H1 (cell line): ENCODE measurements around the gene CALHM2. TPM values are rescaled to one million over a fixed set of nuclear protein-coding genes. Genes with fewer than 3 reads are reported as not detected.

Experiments used
- CTCF ChIA-PET: fragments of 300-600 bp; sonication (Branson Sonifier 250); formaldehyde crosslinking; loops from one replicate; lab custom pipeline; 2021; ENCODE audit not compliant: partially characterized antibody; lab: Charles Lee
- POLR2A ChIA-PET: fragments of 300-600 bp; sonication (Branson Sonifier 250); formaldehyde crosslinking; loops from one replicate; lab custom pipeline; 2021; ENCODE audit warnings: inconsistent platforms; ENCODE audit not compliant: partially characterized antibody; lab: Charles Lee
- DNase-seq, 2 experiments: peaks; one replicate each; pipeline versions ENCODE4 v3.0.0 to v3.0.0-alpha.2; 2010 to 2022; ENCODE audit warnings: low spot score in 2 of 2, low read depth in 1 of 2, mixed read lengths in 1 of 2
- FAIRE-seq: peaks from 2 replicates; lab custom pipeline; 2011; peaks lifted over from hg19 to GRCh38; lab: Jason Lieb, UNC
- H2AFZ ChIP-seq: 2 replicates; pipeline ENCODE4 v1.8.1; 2012; ENCODE audit warnings: low read length, inconsistent platforms
- H2AK5ac ChIP-seq: 2 replicates; pipeline ENCODE4 v1.6.1; 2013; ENCODE audit warnings: low read depth, low read length
- H2BK120ac ChIP-seq: replicated peaks from 2 replicates; pipeline ENCODE3; 2013; ENCODE audit warnings: low read depth, low read length, inconsistent platforms
- H2BK12ac ChIP-seq: 2 replicates; pipeline ENCODE4 v1.6.1; 2013; ENCODE audit warnings: low read depth, low read length
- H2BK15ac ChIP-seq: 2 replicates; pipeline ENCODE4 v1.6.1; 2013; ENCODE audit warnings: low read length
- H2BK20ac ChIP-seq: 2 replicates; pipeline ENCODE4 v1.6.1; 2013; ENCODE audit warnings: low read length
- H2BK5ac ChIP-seq: 2 replicates; pipeline ENCODE4 v1.6.1; 2013; ENCODE audit warnings: low read depth, low read length
- H3K14ac ChIP-seq: 2 replicates; pipeline ENCODE4 v1.6.1; 2013; ENCODE audit warnings: inconsistent platforms; ENCODE audit not compliant: insufficient read length
- H3K18ac ChIP-seq: 2 replicates; pipeline ENCODE4 v1.6.1; 2013; ENCODE audit warnings: low read length; ENCODE audit errors: extremely low read depth
- H3K23ac ChIP-seq: 2 replicates; pipeline ENCODE4 v1.6.1; 2013; ENCODE audit warnings: inconsistent platforms; ENCODE audit not compliant: insufficient read length
- H3K23me2 ChIP-seq: 2 replicates; pipeline ENCODE4 v1.6.1; 2013; ENCODE audit warnings: low read depth, low read length
- H3K27ac ChIP-seq: 2 replicates; pipeline ENCODE4 v1.6.1; 2011; ENCODE audit warnings: low read depth, low read length, inconsistent platforms
- H3K27me3 ChIP-seq, 4 experiments: replicated peaks in 1 of 4; 1 replicate in 1 of 4; 2 replicates in 3 of 4; pipeline versions ENCODE4 v1.6.1 to v1.8.1; 2011 to 2013; ENCODE audit warnings: low read length in 3 of 4, mild to moderate bottlenecking in 3 of 4, inconsistent platforms in 2 of 4, mixed read lengths in 2 of 4, moderate library complexity in 1 of 4; ENCODE audit not compliant: control insufficient read depth in 3 of 4, insufficient read depth in 3 of 4; ENCODE audit errors: extremely low read depth in 1 of 4
- H3K36me3 ChIP-seq, 4 experiments: 2 replicates each; pipeline versions ENCODE4 v1.6.1 to v1.8.1; 2011 to 2013; ENCODE audit warnings: mild to moderate bottlenecking in 4 of 4, low read length in 3 of 4, moderate library complexity in 2 of 4, control low read depth in 1 of 4, inconsistent platforms in 1 of 4; ENCODE audit not compliant: insufficient read depth in 4 of 4, control insufficient read depth in 2 of 4
- H3K4ac ChIP-seq: replicated peaks from 2 replicates; pipeline ENCODE3; 2013; ENCODE audit warnings: low read length, low read depth, mixed read lengths, inconsistent platforms; ENCODE audit not compliant: insufficient read length
- H3K4me1 ChIP-seq, 4 experiments: replicated peaks in 1 of 4; 1 replicate in 1 of 4; 2 replicates in 3 of 4; pipeline versions ENCODE4 v1.6.1 to v1.8.1; 2011 to 2013; ENCODE audit warnings: low read length in 3 of 4, inconsistent platforms in 2 of 4, mixed read lengths in 1 of 4; ENCODE audit not compliant: insufficient read depth in 4 of 4, control insufficient read depth in 3 of 4
- H3K4me2 ChIP-seq, 2 experiments: 2 replicates each; pipeline versions ENCODE4 v1.6.1 to v1.8.1; 2011 to 2013; ENCODE audit warnings: low read depth in 2 of 2, low read length in 2 of 2, control low read depth in 1 of 2, inconsistent platforms in 1 of 2, mild to moderate bottlenecking in 1 of 2; ENCODE audit not compliant: insufficient read depth in 1 of 2
- H3K4me3 ChIP-seq, 4 experiments: fragments of 200-600, 300-600 bp in 1 of 4; sonication (generic), shearing (Covaris generic), sonication (Bioruptor Twin) in 1 of 4; 2 replicates each; pipeline versions ENCODE4 v1.5.1 to v1.8.1; 2011 to 2016; ENCODE audit warnings: low read length in 4 of 4, low read depth in 3 of 4, control low read depth in 2 of 4, inconsistent platforms in 2 of 4, mild to moderate bottlenecking in 2 of 4, mixed read lengths in 1 of 4, moderate library complexity in 1 of 4; ENCODE audit not compliant: insufficient read depth in 2 of 4; ENCODE audit errors: extremely low read depth in 1 of 4
- H3K56ac ChIP-seq: replicated peaks from 2 replicates; pipeline ENCODE3; 2013; ENCODE audit warnings: low read depth, mild to moderate bottlenecking, mixed read lengths, low read length, inconsistent platforms; ENCODE audit not compliant: insufficient read length
- H3K79me1 ChIP-seq: 2 replicates; pipeline ENCODE4 v1.6.1; 2013; ENCODE audit warnings: low read depth, low read length, control low read depth
- H3K79me2 ChIP-seq, 2 experiments: 2 replicates each; pipeline versions ENCODE4 v1.6.1 to v1.8.1; 2012 to 2013; ENCODE audit warnings: low read length in 2 of 2, mild to moderate bottlenecking in 2 of 2, inconsistent platforms in 1 of 2; ENCODE audit not compliant: insufficient read depth in 2 of 2, control insufficient read depth in 1 of 2
- H3K9ac ChIP-seq, 4 experiments: replicated peaks in 1 of 4; 1 replicate in 1 of 4; 2 replicates in 3 of 4; pipeline versions ENCODE4 v1.6.1 to v1.8.1; 2011 to 2013; ENCODE audit warnings: low read depth in 3 of 4, low read length in 3 of 4, control low read depth in 2 of 4, mild to moderate bottlenecking in 2 of 4, moderate library complexity in 2 of 4, inconsistent platforms in 1 of 4; ENCODE audit errors: extremely low read depth in 1 of 4
- H3K9me3 ChIP-seq, 2 experiments: 2 replicates each; pipeline versions ENCODE4 v1.6.1 to v1.8.1; 2012 to 2013; ENCODE audit warnings: mild to moderate bottlenecking in 2 of 2, moderate library complexity in 2 of 2, control low read depth in 1 of 2, inconsistent platforms in 1 of 2, low read depth in 1 of 2, low read length in 1 of 2, mixed read lengths in 1 of 2; ENCODE audit not compliant: insufficient read depth in 2 of 2
- H4K20me1 ChIP-seq, 2 experiments: replicated peaks in 1 of 2; 2 replicates each; pipeline versions ENCODE3 to v1.8.1; 2011 to 2013; ENCODE audit warnings: inconsistent platforms in 2 of 2, low read length in 2 of 2, mild to moderate bottlenecking in 1 of 2; ENCODE audit not compliant: insufficient read depth in 2 of 2, control insufficient read depth in 1 of 2
- H4K5ac ChIP-seq: 2 replicates; pipeline ENCODE4 v1.6.1; 2013; ENCODE audit warnings: low read length, low read depth, mixed read lengths, inconsistent platforms; ENCODE audit not compliant: insufficient read length
- H4K8ac ChIP-seq: 2 replicates; pipeline ENCODE4 v1.8.0; 2013; ENCODE audit warnings: mild to moderate bottlenecking, moderate library complexity, low read length, inconsistent platforms; ENCODE audit not compliant: insufficient read depth; ENCODE audit errors: extremely low read depth
- H4K91ac ChIP-seq: replicated peaks from 2 replicates; pipeline ENCODE3; 2013; ENCODE audit warnings: low read length, mixed read lengths, inconsistent platforms; ENCODE audit not compliant: insufficient read length
- ASH2L ChIP-seq: fragments of 200-600, 300-600 bp; sonication (generic); IDR thresholded peaks from one replicate; pipeline ENCODE4 v1.7.1; 2017; ENCODE audit warnings: low read length
- BACH1 ChIP-seq: IDR thresholded peaks from 2 replicates; pipeline ENCODE4 v1.6.1; 2012; ENCODE audit warnings: low read length, improper control_type of control experiment
- BRCA1 ChIP-seq: IDR thresholded peaks from 2 replicates; pipeline ENCODE4 v1.6.1; 2012; ENCODE audit warnings: low read depth, low read length, improper control_type of control experiment
- CBX8 ChIP-seq: fragments of 300-800, 300-1000 bp; sonication (generic); IDR thresholded peaks from 2 replicates; pipeline ENCODE4 v1.7.1; 2016; ENCODE audit warnings: low read depth, low read length, borderline replicate concordance
- CTBP2 ChIP-seq: IDR thresholded peaks from 2 replicates; pipeline ENCODE4 v1.7.0; 2011; ENCODE audit warnings: borderline replicate concordance, mild to moderate bottlenecking, moderate library complexity, mixed read lengths, low read length; ENCODE audit not compliant: insufficient read depth, insufficient read length
- GABPA ChIP-seq: IDR thresholded peaks from 2 replicates; pipeline ENCODE4 v1.6.1; 2011; ENCODE audit warnings: mild to moderate bottlenecking, low read length, moderate library complexity, borderline replicate concordance; ENCODE audit not compliant: insufficient read depth
- HDAC6 ChIP-seq: IDR thresholded peaks from one replicate; pipeline ENCODE4 v1.7.1; 2012; ENCODE audit warnings: low read depth, mild to moderate bottlenecking, inconsistent platforms, low read length, moderate library complexity
- PHF8 ChIP-seq: fragments of 200-600 bp; sonication (generic); conservative IDR thresholded peaks from 2 replicates; pipeline ENCODE4 v1.7.1; 2012; ENCODE audit warnings: low read depth, mild to moderate bottlenecking, inconsistent platforms, low read length, moderate library complexity
- POLR2A ChIP-seq, 2 experiments: IDR thresholded peaks; 1 replicate in 1 of 2; 2 replicates in 1 of 2; pipeline ENCODE4 v1.6.1; 2011; ENCODE audit warnings: low read depth in 2 of 2, low read length in 2 of 2, mild to moderate bottlenecking in 2 of 2; ENCODE audit errors: control extremely low read depth in 1 of 2
- RAD21 ChIP-seq, 2 experiments: IDR thresholded peaks in 1 of 2; conservative IDR thresholded peaks in 1 of 2; 2 replicates each; pipeline ENCODE4 v1.6.1; 2011; ENCODE audit warnings: low read depth in 2 of 2, low read length in 2 of 2, improper control_type of control experiment in 1 of 2, inconsistent platforms in 1 of 2, mild to moderate bottlenecking in 1 of 2, moderate library complexity in 1 of 2
- SP2 ChIP-seq: IDR thresholded peaks from 2 replicates; pipeline ENCODE4 v1.6.1; 2012; ENCODE audit warnings: mild to moderate bottlenecking, low read length, inconsistent platforms
- TAF1 ChIP-seq: IDR thresholded peaks from 2 replicates; pipeline ENCODE4 v1.6.1; 2011; ENCODE audit warnings: mild to moderate bottlenecking, low read depth, low read length
- TCF12 ChIP-seq: IDR thresholded peaks from 2 replicates; pipeline ENCODE4 v1.6.1; 2011; ENCODE audit warnings: low read depth, mild to moderate bottlenecking, low read length
- WGBS, 2 experiments: shearing (Covaris generic) in 1 of 2; methylation state at CpG; one replicate each; pipeline versions ENCODE4 v1.1.6 to v1.1.7; 2013 to 2015; ENCODE audit warnings: low lambda C conversion rate in 2 of 2, mixed read lengths in 2 of 2, inconsistent platforms in 1 of 2, low coverage in 1 of 2, missing lambda C conversion rate in 1 of 2; ENCODE audit not compliant: insufficient replicate concordance in 2 of 2, insufficient coverage in 1 of 2, insufficient read length in 1 of 2; ENCODE audit errors: extremely low coverage in 1 of 2, missing lambda C conversion rate in 1 of 2; 5-methylcytosine and 5-hydroxymethylcytosine counted together
- polyA plus RNA-seq, 7 experiments: library from polyadenylated mRNA; depleted of rRNA in 3 of 7; stranded (reverse) in 5 of 7; unstranded in 2 of 7; fragments of >200 nt in 5 of 7; fragments of 200-250 nt in 2 of 7; gene quantifications; 1 replicate in 5 of 7; 2 replicates in 1 of 7; 4 replicates in 1 of 7; pipeline versions ENCODE4 v1.2.1 to v1.2.3, GENCODE V29; 2011 to 2013; ENCODE audit warnings: missing spikeins in 2 of 7, mixed read lengths in 2 of 7
- total RNA-seq: library from RNA; stranded (reverse); fragmentation: NEBNext Ultra II Directional; extraction: Animal tissue kit (Norgen Biotek cat#: 25700); gene quantifications from 2 replicates; pipeline ENCODE4 v1.2.1, GENCODE V29; 2021

Gene CALHM2
- total and polyA plus RNA-seq, 2 of the 8 experiments (the other 6 are each of a cell fraction or from before 2014, with no cell fraction given) = 1.2 to 2.4 TPM

- H3K9ac ChIP-seq = no peak overlapping the region
- 88% methylated on average over 14 of the region's 14 CpGs; no CpG with 5 or more reads in 1 of the 2 experiments for WGBS, 2 experiments
- no peak overlapping the region for H2AFZ ChIP-seq
- ChIA-PET CTCF (interaction anchor here (1.1 to 2.9 kb wide), 4 partner anchors 11 to 78 kb away, joined by 3 to 23 read pairs (median 8); no protein-coding TSS in a partner anchor), POLR2A (interaction anchor here (1.8 kb wide), 1 partner anchor 11 kb away, joined by 4 read pairs; no protein-coding TSS in a partner anchor)
- no peak overlapping the region for H2BK12ac ChIP-seq
- no peak overlapping the region for H3K4ac ChIP-seq
- H4K5ac ChIP-seq = no peak overlapping the region
- no peaks in the 10 kb centered on the region for H3K23me2 ChIP-seq
- no peak overlapping the region for H3K4me2 ChIP-seq
- H4K91ac ChIP-seq = no peak overlapping the region
- H2BK120ac ChIP-seq = no peak overlapping the region
- no peak overlapping the region for H3K18ac ChIP-seq
- no peaks in the 10 kb centered on the region for H3K9me3 ChIP-seq
- DNase-seq = no peak
- H3K79me1 ChIP-seq = no peaks in the 10 kb centered on the region
- H2BK5ac ChIP-seq = no peak overlapping the region
- no peak overlapping the region for H3K27ac ChIP-seq
- no peak overlapping the region for H3K56ac ChIP-seq
- H3K14ac ChIP-seq = no peak overlapping the region
- H3K27me3 ChIP-seq = no peaks in the 10 kb centered on the region
- H4K20me1 ChIP-seq = no peaks in the 10 kb centered on the region
- no peaks in the 10 kb centered on the region for H3K4me1 ChIP-seq
- H3K23ac ChIP-seq = no peak overlapping the region
- no peaks in the 10 kb centered on the region for H3K36me3 ChIP-seq
- no peak for FAIRE-seq
- no peaks in the 10 kb centered on the region for H3K79me2 ChIP-seq
- H2BK15ac ChIP-seq = no peak overlapping the region
- no peak overlapping the region for H3K4me3 ChIP-seq
- H2BK20ac ChIP-seq = no peak overlapping the region
- no peak overlapping the region for H2AK5ac ChIP-seq
- H4K8ac ChIP-seq = no peak overlapping the region
- no peak for TF ChIP-seq POLR2A (IDR thresholded peaks at IDR 0.05; ENCODE audit: control extremely low read depth in 1 of 2, low read depth in 2 of 2, low read length in 2 of 2)
- no peak for TF ChIP-seq BACH1
- no peak for TF ChIP-seq PHF8
- TF ChIP-seq BRCA1 = no peak
- TF ChIP-seq CTBP2 = no peak
- no peak for TF ChIP-seq SP2
- no peak for TF ChIP-seq RAD21 (IDR thresholded peaks at IDR 0.05 in 1 of 2, conservative IDR thresholded peaks at IDR 0.05 in 1 of 2; ENCODE audit: low read depth in 2 of 2, low read length in 2 of 2)
- no peak for TF ChIP-seq CBX8
- no peak for TF ChIP-seq ASH2L
- TF ChIP-seq TAF1 = no peak
- TF ChIP-seq HDAC6 = no peak
- no peak for TF ChIP-seq TCF12
- no peak for TF ChIP-seq GABPA
Measured at GRCh38 chr10:103465411-103466179, 13.4 kb upstream of the CALHM2 start.
